HepG2 (cell line): ENCODE data around the gene CLHC1.

Experiments used
- CTCF ChIP-seq: sonication (generic); formaldehyde crosslinking; IDR thresholded peaks from 2 replicates; pipeline ENCODE4 v1.5.0; 2020; ENCODE audit warnings: mild to moderate bottlenecking, missing genetic modification reagents, moderate library complexity
- HCFC1 ChIP-seq: fragments of 150-350 bp; IDR thresholded peaks from 2 replicates; pipeline ENCODE4 v1.6.1; 2014; ENCODE audit warnings: low read depth, low read length
- NCOA1 ChIP-seq: sonication (generic); formaldehyde crosslinking; IDR thresholded peaks from 2 replicates; pipeline ENCODE4 v1.9.0; 2021; ENCODE audit warnings: missing genetic modification reagents
- NCOA5 ChIP-seq: sonication (generic); formaldehyde crosslinking; IDR thresholded peaks from 2 replicates; pipeline ENCODE4 v1.4.0; 2020; ENCODE audit warnings: missing genetic modification reagents
- POLR2A ChIP-seq, 2 experiments: IDR thresholded peaks; 2 replicates each; pipeline ENCODE4 v1.6.1; 2011; ENCODE audit warnings: low read depth in 2 of 2, low read length in 2 of 2, mild to moderate bottlenecking in 1 of 2, moderate library complexity in 1 of 2; ENCODE audit not compliant: insufficient read depth in 1 of 2
- ZFP1 ChIP-seq: IDR thresholded peaks from 2 replicates; pipeline ENCODE4 v1.6.1; 2016
- ZNF513 ChIP-seq: sonication (generic); formaldehyde crosslinking; conservative IDR thresholded peaks from 2 replicates; pipeline ENCODE4 v1.5.0; 2020; ENCODE audit warnings: missing genetic modification reagents

- TF ChIP-seq ZFP1 (CRISPR knock-in tag) (no peak), HCFC1 (no peak), NCOA1 (no peak), ZNF513 (CRISPR knock-in tag) (no peak), CTCF (CRISPR knock-in tag) (no peak), POLR2A (IDR thresholded peaks at IDR 0.05; ENCODE audit: insufficient read depth in 1 of 2, low read depth in 2 of 2, low read length in 2 of 2) (no peak), NCOA5 (CRISPR knock-in tag) (no peak)
Observed at GRCh38 chr2:55156326-55156725, 75.8 kb downstream of the CLHC1 start.
